Measurements from ENCODE around the gene SALL4.

SALL4 gene

DNA sequence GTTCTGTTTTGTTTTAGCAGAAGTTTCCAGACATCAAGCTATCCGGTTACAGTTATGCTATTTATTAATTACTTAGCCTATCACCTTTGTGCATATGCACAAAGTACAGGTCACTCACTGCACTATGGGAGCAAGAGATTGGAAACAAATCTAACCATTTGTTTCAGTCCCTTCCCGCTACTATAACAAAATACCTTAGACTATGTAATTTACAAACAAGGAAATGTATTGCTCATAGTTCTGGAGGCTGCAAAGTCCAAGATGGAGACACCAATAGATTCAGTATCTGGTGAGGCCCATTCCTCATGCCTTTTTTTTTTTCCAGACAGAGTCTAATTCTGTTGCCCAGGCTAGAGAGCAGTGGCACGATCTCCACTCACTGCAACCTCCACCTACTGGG is 69.3 kb downstream of the SALL4 start:
- in situ Hi-C loops (cut with HindIII; ENCODE audit: low pct_ligation_motif_present, low sequenced_read_pairs) = no loop called here
- Histone ChIP-seq H3K27ac (no peak overlapping the region), H3K4me3 (ENCODE audit: low read depth, low read length) (no peak overlapping the region), H3K36me3 (replicated peaks) (no peaks in the 10 kb centered on the region), H3K27me3 (replicated peaks) (no peaks in the 10 kb centered on the region)
- no peak for TF ChIP-seq CTCF (IDR thresholded peaks at IDR 0.05; ENCODE audit: low read depth, low read length, missing control alignments)
- DNase-seq = no peak

Data from brain microvascular endothelial cell (primary cell).